Epidermal melanocyte (primary cell): ENCODE measurements around the gene SEMA6D.

ENCODE experiments used
- DNase-seq: peaks from one replicate; pipeline ENCODE4 v3.0.0; 2011; ENCODE audit warnings: low spot score; ENCODE audit not compliant: insufficient read length

The SEMA6D gene

DNA sequence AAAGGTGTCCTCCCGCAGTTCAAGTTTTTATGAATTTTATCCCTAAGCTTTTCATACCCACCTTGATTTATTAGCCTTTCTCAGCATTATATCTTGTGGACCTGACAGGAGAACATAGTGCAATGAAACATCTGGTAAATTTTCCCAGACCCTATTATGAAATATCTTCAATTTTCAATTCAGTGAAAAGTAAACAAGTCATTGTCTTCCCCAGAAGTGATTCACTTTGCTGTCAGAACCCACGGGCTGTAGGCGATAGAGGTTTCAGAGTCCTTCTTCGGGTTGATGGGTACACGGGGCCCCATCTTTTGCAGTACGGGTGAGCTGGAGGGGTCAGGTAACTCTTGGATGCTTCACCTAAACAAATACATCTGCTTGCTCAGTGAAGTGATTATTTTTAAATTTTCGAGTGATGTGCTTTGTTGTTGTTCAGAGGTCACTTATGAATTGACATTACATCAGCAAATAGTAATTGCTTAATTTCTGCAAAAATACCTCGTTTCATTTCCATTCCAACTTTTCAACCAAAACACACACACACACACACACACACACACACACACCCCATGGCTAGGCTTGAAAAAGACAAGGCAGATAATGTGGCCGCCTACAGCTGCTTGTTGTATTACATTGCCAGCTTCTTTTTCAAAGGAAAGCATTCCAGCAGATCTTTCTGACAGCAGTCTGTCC lies 102.9 kb downstream of the SEMA6D start:
- no peak for DNase-seq

GRCh38 chr15:47820747-47821319 lies 103.5 kb downstream of the SEMA6D start:
- no peak for DNase-seq

DNA sequence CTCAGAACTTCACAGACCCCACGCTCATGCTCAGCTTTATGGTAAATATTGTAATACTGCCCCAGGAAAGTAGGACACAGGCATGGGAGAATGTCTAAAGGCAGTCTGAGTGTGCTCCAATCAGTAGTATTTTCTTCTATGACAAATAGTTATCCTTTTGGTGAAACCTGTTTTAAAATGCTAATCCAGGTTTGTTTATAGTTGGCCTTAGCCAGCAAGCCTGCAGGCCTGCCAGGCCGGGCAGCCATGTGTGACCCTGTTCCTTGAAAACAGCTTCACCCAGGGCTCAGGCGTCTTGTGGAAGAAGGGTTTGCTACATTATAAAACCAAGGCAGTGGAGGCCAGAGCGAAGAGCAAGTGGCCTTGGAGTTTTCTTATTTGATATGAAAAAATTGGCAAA lies 104.7 kb downstream of the SEMA6D start:
- no peak for DNase-seq
